ENCODE results near the gene SFTA2.

DNA sequence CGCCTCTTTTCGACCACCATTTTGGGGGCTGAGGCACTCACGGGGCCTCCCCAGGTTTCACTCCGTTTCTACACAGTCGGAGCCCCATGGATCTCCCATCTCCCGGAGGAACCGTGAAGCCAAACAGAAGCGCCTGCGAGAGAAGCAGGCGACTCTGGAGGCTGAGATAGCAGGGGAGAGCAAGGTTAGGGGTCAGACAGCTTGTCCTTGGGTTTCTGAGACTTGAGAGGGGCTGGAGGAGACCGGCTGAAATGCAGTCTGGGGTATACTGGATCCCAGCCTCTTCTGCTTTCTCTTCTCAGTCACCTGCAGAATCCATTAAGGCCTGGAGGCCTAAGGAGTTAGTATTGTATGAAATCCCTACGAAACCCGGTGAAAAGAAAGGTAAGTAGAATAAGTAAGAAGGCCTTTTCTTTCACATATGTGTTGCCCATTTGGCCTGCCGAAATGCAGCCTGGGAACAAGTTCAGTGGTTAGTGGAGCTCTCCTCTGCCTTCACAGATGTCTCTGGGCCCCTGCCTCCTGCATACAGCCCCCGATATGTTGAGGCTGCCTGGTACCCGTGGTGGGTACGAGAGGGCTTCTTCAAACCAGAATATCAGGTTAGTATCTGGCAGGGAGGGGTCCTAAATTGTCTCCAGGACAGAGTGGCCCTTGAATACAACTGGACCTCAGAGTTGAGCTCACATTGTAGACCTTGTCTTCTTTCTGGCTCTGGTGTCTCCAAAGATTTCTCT lies 16.9 kb downstream of the SFTA2 start:
- TF ChIP-seq, protein P1, sequence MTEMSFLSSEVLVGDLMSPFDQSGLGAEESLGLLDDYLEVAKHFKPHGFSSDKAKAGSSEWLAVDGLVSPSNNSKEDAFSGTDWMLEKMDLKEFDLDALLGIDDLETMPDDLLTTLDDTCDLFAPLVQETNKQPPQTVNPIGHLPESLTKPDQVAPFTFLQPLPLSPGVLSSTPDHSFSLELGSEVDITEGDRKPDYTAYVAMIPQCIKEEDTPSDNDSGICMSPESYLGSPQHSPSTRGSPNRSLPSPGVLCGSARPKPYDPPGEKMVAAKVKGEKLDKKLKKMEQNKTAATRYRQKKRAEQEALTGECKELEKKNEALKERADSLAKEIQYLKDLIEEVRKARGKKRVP (CRISPR knock-in tag; IDR thresholded peaks at IDR 0.05), result no peak; the same call in 1 of the 2 replicates
- no peak for TF ChIP-seq POLR2H (tag; IDR thresholded peaks at IDR 0.05; ENCODE audit: low read depth)
- TF ChIP-seq FOXA1 (IDR thresholded peaks at IDR 0.05; ENCODE audit: borderline replicate concordance), result no peak
- TF ChIP-seq, protein P2, sequence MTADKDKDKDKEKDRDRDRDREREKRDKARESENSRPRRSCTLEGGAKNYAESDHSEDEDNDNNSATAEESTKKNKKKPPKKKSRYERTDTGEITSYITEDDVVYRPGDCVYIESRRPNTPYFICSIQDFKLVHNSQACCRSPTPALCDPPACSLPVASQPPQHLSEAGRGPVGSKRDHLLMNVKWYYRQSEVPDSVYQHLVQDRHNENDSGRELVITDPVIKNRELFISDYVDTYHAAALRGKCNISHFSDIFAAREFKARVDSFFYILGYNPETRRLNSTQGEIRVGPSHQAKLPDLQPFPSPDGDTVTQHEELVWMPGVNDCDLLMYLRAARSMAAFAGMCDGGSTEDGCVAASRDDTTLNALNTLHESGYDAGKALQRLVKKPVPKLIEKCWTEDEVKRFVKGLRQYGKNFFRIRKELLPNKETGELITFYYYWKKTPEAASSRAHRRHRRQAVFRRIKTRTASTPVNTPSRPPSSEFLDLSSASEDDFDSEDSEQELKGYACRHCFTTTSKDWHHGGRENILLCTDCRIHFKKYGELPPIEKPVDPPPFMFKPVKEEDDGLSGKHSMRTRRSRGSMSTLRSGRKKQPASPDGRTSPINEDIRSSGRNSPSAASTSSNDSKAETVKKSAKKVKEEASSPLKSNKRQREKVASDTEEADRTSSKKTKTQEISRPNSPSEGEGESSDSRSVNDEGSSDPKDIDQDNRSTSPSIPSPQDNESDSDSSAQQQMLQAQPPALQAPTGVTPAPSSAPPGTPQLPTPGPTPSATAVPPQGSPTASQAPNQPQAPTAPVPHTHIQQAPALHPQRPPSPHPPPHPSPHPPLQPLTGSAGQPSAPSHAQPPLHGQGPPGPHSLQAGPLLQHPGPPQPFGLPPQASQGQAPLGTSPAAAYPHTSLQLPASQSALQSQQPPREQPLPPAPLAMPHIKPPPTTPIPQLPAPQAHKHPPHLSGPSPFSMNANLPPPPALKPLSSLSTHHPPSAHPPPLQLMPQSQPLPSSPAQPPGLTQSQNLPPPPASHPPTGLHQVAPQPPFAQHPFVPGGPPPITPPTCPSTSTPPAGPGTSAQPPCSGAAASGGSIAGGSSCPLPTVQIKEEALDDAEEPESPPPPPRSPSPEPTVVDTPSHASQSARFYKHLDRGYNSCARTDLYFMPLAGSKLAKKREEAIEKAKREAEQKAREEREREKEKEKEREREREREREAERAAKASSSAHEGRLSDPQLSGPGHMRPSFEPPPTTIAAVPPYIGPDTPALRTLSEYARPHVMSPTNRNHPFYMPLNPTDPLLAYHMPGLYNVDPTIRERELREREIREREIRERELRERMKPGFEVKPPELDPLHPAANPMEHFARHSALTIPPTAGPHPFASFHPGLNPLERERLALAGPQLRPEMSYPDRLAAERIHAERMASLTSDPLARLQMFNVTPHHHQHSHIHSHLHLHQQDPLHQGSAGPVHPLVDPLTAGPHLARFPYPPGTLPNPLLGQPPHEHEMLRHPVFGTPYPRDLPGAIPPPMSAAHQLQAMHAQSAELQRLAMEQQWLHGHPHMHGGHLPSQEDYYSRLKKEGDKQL (CRISPR knock-in tag; IDR thresholded peaks at IDR 0.05; ENCODE audit: borderline replicate concordance), result no peak
- no peak for TF ChIP-seq FOS (IDR thresholded peaks at IDR 0.05; ENCODE audit: extremely low read depth, insufficient read length)

All from K562 (cell line).